NCI-H1694 treated with DMSO at 0.1 percent for 48 hours (cell line): ENCODE results near the gene ISLR.

Experiments
- DNase-seq: peaks from one replicate; lab custom pipeline; 2025; lab: John Stamatoyannopoulos, UW

The ISLR gene

DNA sequence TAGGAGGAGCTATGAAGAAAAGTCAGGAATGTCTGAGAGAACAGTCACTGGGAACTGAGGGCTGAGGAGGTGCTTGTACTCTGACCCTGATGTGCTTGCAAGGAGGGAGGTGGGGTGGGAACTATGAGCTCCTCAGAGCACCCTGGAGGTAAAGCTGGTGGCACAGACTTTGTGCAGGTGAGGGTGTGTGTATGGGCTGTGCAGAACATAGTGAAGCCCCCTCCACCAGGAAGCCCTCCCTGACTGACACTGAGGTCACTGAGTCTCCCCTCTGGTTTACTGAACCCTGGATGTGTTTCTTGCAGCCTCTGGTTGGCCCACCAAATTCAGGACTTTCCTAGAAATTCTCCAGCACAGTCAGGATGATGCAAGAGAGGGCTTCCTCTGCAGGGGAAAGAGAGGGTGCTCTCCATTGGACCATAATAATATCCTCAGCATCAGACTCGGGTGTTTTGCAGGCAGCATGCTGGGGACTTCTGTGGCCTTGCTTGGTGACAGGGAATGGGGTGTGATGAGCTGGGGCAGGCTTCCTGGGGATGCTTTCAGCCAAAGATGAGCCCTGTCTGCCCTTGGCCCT lies 1.5 kb upstream of the ISLR start:
- no peak for DNase-seq

DNA sequence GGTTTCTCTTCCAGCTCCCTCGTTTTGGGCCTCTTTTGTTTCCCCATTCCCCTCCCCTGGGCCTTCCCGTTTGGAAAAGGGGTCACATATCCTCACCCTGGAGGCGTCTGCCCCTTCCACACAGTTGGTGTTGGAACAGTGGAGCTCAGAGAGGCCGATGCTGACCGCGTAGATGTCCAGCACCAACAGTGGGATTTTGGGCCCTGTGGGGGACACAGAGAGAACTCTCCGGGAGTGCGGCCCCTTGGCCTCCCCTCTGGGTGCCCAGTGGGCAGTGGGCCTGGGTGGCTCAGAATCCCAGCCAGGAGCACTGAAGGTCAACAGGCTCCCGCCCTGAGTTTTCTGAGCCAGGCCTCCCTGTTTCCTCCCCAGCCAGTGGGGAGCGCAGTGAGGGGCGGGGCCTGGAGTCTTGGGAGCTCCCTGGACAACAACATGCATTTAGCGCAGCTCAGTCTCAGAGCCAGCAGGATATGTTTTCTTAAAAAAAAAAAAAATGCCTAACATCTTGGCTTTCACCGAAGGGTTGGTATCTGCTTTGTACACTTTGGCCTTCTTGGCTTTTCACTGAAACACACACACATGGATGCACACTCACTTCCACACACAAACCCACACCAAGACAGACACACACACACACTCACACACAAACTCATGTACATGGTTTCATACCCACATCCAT lies 670 bp upstream of the ISLR start:
- DNase-seq, result no peak

DNA sequence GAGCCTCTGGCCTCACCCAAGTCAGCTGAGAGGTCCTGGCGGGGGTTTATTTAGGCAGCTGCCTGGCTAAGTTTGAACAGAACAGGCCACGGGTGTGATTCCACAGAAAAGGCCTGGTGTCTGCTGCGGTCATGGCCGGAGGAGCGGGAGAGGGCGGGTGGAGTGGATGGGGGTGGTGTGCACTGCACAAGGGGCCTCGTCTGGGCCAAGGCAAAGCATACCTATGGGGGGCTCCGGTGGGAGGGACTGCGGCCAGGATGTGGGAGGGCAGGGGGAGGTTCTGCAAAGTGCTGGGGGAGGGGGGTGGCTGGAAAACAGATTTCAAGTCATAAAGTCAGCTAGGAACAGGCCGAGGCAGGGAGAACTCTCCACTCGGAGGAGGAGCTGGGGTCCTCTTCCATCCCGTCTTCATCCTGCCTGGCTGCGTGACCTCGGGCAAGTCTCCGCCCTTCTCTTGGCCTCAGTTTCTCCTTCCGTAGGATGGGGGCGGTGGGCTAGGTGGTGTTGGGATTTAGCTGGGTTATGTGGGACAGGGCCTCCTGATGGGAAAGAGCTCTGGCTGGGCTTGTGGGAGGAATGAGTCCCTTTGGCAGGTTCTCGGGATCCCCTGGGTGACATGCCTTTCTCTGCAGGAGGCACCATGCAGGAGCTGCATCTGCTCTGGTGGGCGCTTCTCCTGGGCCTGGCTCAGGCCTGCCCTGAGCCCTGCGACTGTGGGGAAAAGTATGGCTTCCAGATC lies 878 bp downstream of the ISLR start:
- no peak for DNase-seq

DNA sequence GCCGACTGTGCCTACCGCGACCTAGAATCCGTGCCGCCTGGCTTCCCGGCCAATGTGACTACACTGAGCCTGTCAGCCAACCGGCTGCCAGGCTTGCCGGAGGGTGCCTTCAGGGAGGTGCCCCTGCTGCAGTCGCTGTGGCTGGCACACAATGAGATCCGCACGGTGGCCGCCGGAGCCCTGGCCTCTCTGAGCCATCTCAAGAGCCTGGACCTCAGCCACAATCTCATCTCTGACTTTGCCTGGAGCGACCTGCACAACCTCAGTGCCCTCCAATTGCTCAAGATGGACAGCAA lies 1.4 kb downstream of the ISLR start:
- no peak for DNase-seq

DNA sequence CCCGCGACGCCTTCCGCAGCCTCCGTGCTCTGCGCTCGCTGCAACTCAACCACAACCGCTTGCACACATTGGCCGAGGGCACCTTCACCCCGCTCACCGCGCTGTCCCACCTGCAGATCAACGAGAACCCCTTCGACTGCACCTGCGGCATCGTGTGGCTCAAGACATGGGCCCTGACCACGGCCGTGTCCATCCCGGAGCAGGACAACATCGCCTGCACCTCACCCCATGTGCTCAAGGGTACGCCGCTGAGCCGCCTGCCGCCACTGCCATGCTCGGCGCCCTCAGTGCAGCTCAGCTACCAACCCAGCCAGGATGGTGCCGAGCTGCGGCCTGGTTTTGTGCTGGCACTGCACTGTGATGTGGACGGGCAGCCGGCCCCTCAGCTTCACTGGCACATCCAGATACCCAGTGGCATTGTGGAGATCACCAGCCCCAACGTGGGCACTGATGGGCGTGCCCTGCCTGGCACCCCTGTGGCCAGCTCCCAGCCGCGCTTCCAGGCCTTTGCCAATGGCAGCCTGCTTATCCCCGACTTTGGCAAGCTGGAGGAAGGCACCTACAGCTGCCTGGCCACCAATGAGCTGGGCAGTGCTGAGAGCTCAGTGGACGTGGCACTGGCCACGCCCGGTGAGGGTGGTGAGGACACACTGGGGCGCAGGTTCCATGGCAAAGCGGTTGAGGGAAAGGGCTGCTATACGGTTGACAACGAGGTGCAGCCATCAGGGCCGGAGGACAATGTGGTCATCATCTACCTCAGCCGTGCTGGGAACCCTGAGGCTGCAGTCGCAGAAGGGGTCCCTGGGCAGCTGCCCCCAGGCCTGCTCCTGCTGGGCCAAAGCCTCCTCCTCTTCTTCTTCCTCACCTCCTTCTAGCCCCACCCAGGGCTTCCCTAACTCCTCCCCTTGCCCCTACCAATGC lies 2.0 kb downstream of the ISLR start:
- DNase-seq, result no peak

DNA sequence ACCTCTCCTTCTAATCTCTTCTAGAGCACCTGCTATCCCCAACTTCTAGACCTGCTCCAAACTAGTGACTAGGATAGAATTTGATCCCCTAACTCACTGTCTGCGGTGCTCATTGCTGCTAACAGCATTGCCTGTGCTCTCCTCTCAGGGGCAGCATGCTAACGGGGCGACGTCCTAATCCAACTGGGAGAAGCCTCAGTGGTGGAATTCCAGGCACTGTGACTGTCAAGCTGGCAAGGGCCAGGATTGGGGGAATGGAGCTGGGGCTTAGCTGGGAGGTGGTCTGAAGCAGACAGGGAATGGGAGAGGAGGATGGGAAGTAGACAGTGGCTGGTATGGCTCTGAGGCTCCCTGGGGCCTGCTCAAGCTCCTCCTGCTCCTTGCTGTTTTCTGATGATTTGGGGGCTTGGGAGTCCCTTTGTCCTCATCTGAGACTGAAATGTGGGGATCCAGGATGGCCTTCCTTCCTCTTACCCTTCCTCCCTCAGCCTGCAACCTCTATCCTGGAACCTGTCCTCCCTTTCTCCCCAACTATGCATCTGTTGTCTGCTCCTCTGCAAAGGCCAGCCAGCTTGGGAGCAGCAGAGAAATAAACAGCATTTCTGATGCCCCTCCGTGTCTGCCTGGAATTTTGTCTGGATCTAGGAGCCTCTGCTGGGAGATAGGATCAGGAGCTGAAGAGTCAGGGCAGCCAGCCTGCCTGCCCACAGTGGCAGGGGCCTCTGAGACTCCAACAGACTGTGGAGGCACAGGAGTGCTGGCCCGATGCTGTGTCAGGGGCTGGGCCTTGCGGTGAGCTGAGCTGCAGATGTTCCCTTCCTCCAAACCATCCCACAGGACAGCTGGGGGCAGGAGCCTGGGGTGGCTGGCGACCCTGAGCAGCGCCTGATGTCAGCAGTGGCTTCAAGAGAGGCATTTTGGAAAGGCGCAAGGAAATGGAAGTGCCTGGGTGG lies 3.0 kb downstream of the ISLR start:
- DNase-seq, result peak; percentile 22

DNA sequence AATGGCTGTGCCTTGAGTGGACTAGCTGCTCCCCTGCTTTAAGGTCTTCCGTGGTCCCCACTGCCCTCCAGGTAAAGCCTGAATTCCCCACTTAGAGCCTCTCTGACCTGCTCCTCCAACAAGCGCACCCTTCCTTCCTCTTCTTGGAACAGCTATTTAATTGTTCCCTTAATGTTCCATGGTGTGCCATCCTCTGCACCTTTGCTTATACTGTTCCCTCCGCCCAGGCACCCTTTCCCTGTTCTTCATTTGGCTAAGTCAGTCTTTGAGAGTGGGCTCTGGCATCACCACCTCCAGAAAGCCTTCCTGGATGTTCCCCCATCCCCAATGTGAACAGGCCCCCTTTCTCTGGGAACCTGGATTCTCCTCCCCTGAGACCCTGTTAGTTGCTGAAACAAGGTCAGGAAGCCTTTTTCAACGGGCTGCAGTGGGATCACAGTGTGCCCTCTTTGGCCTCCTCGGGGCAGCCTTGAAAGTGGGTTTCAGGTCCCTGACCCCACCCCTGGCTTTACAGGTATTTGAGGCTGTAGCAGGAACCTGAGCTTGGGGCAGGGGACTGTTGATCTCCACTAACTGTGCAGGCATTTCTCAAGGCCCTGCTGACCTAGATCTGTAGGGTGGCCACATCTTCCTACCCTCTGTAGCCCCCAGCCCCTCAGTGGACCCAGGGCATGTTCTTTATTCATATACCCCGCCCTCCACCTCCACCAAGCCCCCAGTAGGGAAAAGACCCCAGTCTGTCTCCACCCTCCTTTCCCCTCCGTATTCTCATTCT lies 5.0 kb downstream of the ISLR start:
- no peak for DNase-seq

DNA sequence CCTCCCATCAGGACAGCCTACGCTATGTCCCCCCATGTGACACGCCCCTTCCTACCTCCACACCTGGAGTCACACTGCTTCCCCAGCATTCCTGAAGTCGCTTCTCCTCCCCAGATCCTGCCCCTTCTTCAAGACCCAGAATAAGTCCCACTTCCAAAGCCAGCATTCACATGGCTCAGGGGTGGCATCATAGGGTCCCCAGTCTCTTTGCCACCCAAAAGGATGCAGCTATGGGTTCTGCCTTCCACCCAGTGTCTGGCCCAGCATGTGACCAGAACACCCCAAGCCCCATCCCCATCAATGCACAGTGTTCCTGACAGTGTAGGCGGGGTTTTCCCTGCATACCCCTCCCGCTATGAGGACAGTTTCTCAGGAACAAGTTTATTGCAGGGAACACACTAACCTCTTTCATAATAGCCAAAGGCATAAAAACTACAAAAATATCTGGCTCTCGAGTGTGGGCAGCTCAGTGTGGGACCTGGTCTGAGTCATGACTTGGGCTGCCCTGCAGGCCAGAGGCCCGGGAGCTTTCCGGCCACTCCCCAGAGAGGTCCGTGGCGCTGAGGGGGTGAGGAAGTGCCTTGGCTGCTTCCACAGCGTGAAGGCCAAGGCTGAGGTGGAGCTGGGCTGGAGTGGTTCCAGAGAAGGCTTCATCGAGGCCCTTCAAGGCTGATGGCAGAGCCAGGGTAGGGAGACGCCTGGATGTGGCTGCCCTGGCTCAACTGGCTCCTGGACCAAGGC lies 5.8 kb downstream of the ISLR start:
- no peak for DNase-seq

DNA sequence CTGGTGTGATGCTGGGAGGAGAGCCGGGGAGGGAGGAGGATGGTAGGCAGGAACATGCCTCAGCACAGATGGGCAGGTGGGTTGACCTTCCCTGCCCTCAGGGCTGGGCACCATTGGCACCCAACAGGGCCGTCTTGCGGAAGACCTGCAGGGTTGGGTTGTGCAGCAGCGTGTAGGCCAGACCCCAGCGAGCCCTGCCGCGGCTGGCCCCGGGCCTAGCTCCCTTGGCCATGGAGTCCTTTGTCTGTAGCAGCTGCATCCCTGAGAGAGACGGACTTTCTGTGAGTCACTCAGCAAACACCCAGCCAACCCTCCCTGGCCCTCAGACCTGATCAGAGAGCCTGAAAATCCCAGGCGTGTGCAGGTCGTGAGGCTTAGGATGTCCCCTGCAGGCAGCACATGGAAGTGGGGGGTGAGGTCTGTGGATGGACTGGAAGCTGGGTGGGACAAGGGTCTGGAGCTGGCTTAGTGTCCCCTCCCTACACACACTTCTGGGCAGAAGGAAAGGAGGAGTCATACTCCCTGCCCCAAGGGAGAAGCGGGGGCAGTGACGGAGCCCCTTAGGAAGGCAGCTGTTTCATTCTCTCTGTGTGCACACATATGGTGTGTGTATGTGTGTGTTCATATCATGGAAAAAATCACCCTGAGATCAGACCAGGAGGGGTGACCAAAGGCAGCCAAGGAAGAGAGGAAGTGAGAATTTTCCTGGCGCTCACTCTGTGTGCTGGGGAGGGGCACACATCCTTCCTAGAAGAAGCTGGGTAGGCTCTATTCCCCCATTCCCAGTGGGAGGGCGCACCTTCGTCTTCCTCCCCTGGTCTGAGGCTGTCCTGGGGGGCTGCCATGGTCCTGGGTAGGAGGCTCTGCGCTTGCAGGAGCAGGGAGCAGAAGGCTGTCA lies 6.7 kb downstream of the ISLR start:
- no peak for DNase-seq

DNA sequence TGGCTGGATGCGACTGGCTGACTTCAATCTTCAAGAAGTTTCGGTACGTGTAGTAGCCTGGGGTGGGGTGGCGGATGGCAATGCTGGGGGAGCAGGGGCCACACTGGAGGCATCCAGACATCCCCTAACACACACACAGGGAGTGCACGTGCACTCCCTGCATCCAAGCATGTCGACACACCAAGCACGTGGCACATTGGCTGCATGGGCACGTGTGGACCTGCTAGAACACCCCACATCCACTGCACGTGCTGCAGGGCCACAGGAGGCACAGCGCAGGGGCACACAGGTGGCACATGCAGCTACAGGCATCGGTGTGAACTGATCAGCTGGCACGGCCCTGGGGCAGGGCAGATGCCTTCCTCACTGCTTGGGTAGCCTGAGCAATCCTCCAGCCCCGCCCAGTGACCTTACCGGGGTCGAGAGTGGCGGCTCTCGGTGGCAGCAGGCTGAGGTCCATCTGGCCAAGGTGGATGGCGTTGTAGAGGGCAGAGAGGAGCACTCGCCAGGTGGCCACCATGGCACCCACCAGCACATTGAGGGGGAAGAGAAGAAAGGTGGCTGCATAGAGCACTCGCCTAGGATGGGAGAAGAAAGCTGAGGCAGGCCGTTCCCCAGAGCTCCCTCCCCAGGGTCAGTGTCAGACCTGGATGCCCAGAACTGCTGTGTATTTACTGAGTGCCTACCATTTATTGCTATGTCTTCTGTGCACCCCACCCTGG lies 7.5 kb downstream of the ISLR start:
- no peak for DNase-seq

DNA sequence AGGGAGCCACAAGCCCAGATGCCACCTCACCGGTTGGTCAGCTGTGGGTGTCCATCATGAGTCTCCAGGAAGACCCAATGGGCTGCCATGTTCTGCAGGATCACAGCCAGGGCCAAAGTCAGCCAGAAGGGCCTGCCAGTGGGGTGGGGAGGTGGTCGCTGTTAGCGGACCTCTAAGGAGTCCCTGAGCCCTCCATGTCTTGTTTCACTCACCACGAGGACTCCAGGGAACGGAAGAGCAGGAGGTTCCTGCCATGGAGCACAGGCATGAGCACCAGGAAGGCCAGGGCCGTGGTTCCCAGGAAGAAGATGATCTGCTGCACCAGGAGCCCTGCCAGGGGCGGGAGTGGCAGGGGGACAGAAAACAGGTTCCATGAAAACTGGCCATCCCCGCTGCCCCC lies 8.6 kb downstream of the ISLR start:
- no peak for DNase-seq

DNA sequence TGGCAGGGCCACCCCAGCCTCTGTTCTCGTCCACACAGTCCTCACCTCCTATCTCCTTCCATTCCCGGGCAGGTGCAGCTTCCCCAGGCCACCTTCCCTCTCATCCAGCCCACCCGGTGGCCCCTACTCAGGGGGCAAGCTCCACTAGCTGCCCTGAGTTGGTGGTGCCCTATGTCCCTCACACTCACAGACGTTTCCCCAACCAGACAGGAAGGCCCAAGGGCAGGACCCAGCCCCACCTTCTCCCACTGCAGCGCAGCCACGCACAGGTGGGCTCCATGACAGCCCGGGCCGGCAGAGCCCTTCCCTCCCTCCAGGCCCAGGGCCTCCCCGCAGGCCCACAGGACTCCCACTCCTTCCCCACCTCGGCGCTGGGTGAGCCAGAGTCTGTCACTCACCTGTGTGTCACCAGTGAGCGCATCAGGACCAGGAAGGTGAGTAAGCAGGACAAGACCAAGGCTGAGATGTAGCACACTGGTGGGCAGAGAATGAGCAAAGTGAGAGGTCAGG lies 11.1 kb downstream of the ISLR start:
- no peak for DNase-seq

DNA sequence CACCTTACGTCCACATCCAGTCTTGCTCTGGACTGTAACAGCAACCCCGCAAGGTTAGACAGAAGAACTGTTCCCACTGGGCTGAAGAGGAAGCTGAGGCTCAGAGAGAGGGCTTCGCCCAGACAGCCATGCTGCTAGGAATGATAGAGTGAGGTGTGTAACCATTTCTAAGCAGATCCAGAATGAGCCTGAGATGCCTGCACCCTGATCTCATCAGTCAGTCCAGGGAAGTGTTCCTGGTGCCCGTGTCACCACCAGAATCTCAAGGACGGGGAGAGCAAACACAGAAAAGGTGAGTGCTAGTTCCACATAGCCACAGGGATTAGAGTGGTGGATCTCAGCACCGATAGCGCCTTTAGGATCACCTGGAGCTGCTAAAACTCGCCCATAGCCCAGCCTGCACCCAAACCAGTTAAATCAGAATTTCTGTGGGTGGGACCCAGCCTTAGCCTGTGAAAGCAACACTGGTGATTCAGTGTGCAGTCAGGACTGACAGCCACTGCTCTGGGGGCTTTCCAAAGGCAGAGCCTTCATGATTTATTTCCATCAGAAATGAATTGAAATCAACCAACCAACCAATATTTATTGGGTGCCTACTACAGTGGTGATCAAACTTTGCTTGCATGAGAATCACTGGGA lies 12.3 kb downstream of the ISLR start:
- no peak for DNase-seq

DNA sequence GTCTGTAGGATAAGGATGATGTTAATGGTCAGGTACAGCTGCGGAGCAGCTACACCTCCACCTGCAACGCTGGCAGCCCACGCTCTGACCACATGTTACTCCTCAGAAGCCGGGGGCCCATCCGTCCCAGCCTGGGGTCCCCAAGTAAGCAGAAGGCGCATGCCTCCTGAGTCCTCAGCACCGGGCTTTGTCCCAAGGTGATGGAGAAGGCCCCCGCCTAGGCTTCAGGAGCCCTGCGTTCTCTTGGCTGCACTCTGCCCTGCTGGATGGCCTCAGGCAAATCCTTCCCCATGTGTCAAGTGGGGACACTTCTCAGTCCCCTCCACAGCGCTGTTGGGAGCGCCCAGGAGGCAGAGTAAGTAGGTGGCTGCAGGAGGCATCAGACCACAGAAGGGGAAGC lies 14.7 kb downstream of the ISLR start:
- no peak for DNase-seq

DNA sequence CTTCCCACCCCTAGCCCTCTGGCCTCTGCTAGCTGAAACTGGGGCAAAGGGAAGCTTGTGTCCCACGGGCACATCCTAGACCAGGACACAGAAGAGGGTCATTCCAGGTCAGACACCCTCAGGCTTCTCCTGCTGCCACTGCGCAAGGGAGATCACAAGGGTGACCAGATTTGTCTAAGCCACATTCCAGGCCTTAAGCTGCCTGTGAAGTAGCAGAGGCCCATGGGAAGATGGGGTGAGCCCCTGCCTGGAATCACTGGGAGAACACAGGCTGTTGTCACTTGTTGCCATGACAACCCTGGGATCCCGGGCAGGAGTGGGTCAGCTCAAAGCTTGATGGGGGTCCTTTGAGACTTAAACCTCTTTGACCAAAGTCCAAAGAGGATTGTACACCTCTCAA lies 18.3 kb downstream of the ISLR start:
- no peak for DNase-seq

DNA sequence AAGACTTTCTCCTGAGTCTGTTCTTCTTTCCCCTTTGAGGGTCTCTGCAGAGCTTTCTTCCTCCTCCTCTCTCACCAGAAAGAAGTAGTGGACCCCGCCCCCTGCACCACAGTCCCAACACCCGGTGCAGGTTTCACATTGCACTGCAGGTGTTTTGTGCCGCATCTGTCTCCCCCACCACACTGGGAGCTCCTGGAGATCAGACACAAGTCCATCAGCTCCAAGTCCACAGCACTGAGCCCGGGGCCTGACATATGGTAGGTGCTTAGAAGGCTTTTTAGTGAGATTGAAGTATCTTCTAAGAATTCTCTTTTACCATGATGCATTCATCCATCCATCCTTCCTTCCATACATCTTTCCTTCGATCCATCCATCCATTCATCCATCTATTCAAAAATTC lies 19.2 kb downstream of the ISLR start:
- no peak for DNase-seq

DNA sequence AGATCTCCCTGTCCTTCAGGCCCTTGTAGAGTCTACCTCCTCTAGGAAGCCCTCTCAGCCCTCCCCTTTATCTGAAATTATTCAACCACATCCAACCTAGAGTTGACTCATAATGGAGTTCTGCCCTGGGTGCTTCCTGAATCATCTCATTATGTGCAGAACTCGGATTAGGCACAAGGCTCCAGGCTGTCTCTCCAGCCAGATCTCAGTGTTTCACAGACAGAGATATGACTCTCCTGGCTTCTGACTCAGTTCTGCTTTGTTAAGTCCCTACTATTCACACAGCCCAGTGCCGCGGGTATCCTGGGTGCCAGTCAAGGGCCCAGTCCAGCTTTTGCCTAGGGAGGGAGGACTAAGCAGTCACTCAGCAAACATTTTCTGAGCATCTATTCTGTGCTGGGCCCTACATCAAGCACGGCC lies 19.8 kb downstream of the ISLR start:
- DNase-seq, result no peak

DNA sequence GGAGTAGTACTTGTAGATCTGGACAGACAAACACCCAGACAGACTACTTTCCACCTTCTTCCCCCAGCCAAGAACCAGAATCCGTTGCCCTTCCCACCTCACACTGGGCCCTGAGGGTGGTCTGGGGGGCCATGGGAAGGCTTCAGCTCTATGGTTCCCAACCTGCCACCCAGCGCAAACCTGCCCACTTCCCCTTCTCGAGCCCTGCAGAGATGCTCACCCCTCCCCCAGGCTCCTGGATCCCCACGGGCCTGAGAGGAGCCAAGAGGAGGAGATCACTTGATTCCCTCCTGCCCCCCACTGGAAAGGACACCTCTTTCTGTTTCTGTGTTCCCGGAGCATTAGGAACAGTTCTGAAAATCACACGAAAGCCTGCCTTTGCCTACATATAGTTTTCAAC lies 20.4 kb downstream of the ISLR start:
- DNase-seq, result no peak
